Esophagus muscularis mucosa (tissue), 4 donors: Measurements from ENCODE around the gene EML2. TPM values are rescaled to one million over a fixed set of nuclear protein-coding genes. Genes with fewer than 3 reads are reported as not detected.
A peak's percentile ranks its signal among the peaks of the same experiment; 100 is the strongest.

Experiments used
- DNase-seq: peaks from one replicate; pipeline ENCODE4 v3.0.0-alpha.2; 2017; ENCODE audit errors: extremely low spot score
- H3K27ac ChIP-seq, 4 donors: fragments of 200-600 bp; sonication (generic); replicated peaks in 1 of 4; 1 replicate in 3 of 4; 2 replicates in 1 of 4; pipeline ENCODE4 v1.5.1; 2016 to 2019; ENCODE audit warnings: mild to moderate bottlenecking in 1 of 4
- H3K27me3 ChIP-seq, 4 donors: fragments of 200-600 bp; sonication (generic); one replicate each; pipeline versions ENCODE4 v1.5.1 to v1.6.0; 2016 to 2019
- H3K36me3 ChIP-seq, 4 donors: fragments of 200-600 bp; sonication (generic); one replicate each; pipeline ENCODE4 v1.5.1; 2016 to 2019
- H3K4me1 ChIP-seq, 4 donors: fragments of 200-600 bp; sonication (generic); one replicate each; pipeline ENCODE4 v1.5.1; 2016 to 2019
- H3K4me3 ChIP-seq, 4 donors: fragments of 200-600 bp; sonication (generic); 1 replicate in 2 of 4; 2 replicates in 2 of 4; pipeline ENCODE4 v1.5.1; 2016 to 2019; ENCODE audit warnings: mild to moderate bottlenecking in 4 of 4, moderate library complexity in 1 of 4
- H3K9me3 ChIP-seq, 4 donors: fragments of 200-600 bp; sonication (generic); 1 replicate in 3 of 4; 2 replicates in 1 of 4; pipeline ENCODE4 v1.5.1; 2016 to 2019
- EP300 ChIP-seq: sonication (generic); formaldehyde crosslinking; IDR thresholded peaks from one replicate; pipeline ENCODE4 v1.6.1; 2017; ENCODE audit warnings: antibody characterized with exemption
- POLR2A ChIP-seq: fragments of 450-650 bp; IDR thresholded peaks from one replicate; pipeline ENCODE4 v1.6.1; 2017; ENCODE audit warnings: antibody characterized with exemption, moderate library complexity, mild to moderate bottlenecking, low read depth
- POLR2AphosphoS5 ChIP-seq, 2 donors: sonication (generic); formaldehyde crosslinking; IDR thresholded peaks; one replicate each; pipeline ENCODE4 v1.6.1; 2017; ENCODE audit warnings: antibody characterized with exemption in 2 of 2
- WGBS: methylation state at CpG from one replicate; pipeline ENCODE4 v1.1.5; 2018; 5-methylcytosine and 5-hydroxymethylcytosine counted together
- intact Hi-C: fragments of 100-400 bp; cut with DNase I; formaldehyde crosslinking; loops from one replicate; pipeline ENCODE4 v1.15.1; 2023
- total RNA-seq, 4 donors: library from RNA; depleted of rRNA; stranded (reverse); fragments of >200 nt; gene quantifications; one replicate each; pipeline versions ENCODE4 v1.1.0 to v1.2.1, GENCODE V29; 2016
- TF ChIP-seq, protein P1 (sequence below), 3 experiments: fragments of 200-600 bp in 2 of 3; fragments of 450-650 bp in 1 of 3; sonication (generic) in 2 of 3; IDR thresholded peaks; one replicate each; pipeline ENCODE4 v1.5.1; 2017 to 2019; ENCODE audit warnings: antibody characterized with exemption in 3 of 3, mild to moderate bottlenecking in 2 of 3, moderate library complexity in 1 of 3

EML2 gene
- total RNA-seq, 4 donors from 2014 or later: 12.0 to 28.4 (median 18.3) TPM

DNA sequence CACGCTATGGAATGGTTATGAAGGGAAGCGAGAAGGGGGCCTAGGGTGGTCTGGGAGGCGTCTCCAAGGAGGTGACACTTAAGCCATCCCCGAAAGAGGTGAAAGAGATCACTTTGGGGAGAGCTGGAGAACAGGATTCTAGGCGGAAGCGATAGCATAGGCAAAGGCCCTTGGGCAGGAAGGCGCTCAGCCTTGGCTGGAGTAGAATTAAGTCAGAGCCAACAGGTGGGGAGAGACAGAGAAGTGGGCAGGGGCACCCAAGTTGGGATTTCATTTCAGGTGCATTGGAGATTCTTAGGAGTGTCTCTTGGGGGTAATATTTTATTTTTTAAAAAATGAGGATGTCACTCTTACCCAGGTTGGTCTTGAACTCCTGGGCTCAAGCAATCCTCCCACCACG is 42.9 kb upstream of the EML2 start:
- peak overlapping the region; percentile 73 to 83 (median 76) for H3K27ac ChIP-seq
- no peaks in the 10 kb centered on the region for H3K9me3 ChIP-seq
- intact Hi-C loops: loop anchor here (5.0 kb wide), 1 partner anchor 40 kb away; no protein-coding TSS in a partner anchor
- DNase-seq: no peak
- H3K36me3 ChIP-seq: peaks cover 21 to 37% (median 28%) of the 10 kb centered on the region in 4 donors
- peaks cover 18 to 26% (median 25%) of the 10 kb centered on the region in 4 donors for H3K4me1 ChIP-seq
- TF ChIP-seq POLR2A: no peak
- TF ChIP-seq POLR2AphosphoS5 (IDR thresholded peaks at IDR 0.05): no peak
- TF ChIP-seq EP300: no peak
- TF ChIP-seq, protein P1, sequence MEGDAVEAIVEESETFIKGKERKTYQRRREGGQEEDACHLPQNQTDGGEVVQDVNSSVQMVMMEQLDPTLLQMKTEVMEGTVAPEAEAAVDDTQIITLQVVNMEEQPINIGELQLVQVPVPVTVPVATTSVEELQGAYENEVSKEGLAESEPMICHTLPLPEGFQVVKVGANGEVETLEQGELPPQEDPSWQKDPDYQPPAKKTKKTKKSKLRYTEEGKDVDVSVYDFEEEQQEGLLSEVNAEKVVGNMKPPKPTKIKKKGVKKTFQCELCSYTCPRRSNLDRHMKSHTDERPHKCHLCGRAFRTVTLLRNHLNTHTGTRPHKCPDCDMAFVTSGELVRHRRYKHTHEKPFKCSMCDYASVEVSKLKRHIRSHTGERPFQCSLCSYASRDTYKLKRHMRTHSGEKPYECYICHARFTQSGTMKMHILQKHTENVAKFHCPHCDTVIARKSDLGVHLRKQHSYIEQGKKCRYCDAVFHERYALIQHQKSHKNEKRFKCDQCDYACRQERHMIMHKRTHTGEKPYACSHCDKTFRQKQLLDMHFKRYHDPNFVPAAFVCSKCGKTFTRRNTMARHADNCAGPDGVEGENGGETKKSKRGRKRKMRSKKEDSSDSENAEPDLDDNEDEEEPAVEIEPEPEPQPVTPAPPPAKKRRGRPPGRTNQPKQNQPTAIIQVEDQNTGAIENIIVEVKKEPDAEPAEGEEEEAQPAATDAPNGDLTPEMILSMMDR (IDR thresholded peaks at IDR 0.05): no peak
- peaks cover 12 to 33% (median 25%) of the 10 kb centered on the region in 4 donors for H3K27me3 ChIP-seq
- 75% methylated on average over 8 of the region's 8 CpGs for WGBS
- H3K4me3 ChIP-seq: peak overlapping the region; percentile 48 to 62 (median 51)

DNA sequence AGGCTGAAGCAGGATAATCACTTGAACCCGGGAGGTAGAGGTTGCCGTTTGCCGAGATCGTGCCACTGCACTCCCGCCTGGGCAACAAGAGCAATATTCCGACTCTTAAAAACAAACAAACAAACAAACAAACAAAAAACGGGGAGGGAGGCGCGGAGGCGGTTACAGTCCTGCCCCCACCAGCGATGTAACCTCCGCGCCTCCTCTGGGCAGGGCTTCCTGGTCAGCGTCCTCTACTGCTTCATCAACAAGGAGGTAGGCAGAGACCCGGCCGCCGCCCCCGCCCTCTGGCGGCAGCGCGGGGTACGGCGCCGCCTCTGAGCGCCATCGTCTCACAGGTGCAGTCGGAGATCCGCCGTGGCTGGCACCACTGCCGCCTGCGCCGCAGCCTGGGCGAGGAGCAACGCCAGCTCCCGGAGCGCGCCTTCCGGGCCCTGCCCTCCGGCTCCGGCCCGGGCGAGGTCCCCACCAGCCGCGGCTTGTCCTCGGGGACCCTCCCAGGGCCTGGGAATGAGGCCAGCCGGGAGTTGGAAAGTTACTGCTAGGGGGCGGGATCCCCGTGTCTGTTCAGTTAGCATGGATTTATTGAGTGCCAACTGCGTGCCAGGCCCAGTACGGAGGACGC is 42.3 kb upstream of the EML2 start:
- Histone ChIP-seq H3K4me1 (peaks cover 22 to 31% (median 30%) of the 10 kb centered on the region in 4 donors), H3K9me3 (no peaks in the 10 kb centered on the region), H3K27ac (peak overlapping the region; percentile 73 to 83 (median 76)), H3K36me3 (peaks cover 15 to 31% (median 22%) of the 10 kb centered on the region in 4 donors), H3K4me3 (peak overlapping the region; percentile 48 to 62 (median 51)), H3K27me3 (peaks cover 12 to 39% (median 31%) of the 10 kb centered on the region in 4 donors)
- DNase-seq: peak; percentile 96
- TF ChIP-seq EP300: no peak
- TF ChIP-seq, protein P1 (IDR thresholded peaks at IDR 0.05): peak in 2 of 3 experiments; percentile 97 to 98
- no peak for TF ChIP-seq POLR2A
- peak; percentile 35 to 76 for TF ChIP-seq POLR2AphosphoS5 (IDR thresholded peaks at IDR 0.05)
- WGBS: 13% methylated on average over 16 of the region's 51 CpGs
- intact Hi-C loops: loop anchor here (5.0 kb wide), 1 partner anchor 39 kb away; no protein-coding TSS in a partner anchor

DNA sequence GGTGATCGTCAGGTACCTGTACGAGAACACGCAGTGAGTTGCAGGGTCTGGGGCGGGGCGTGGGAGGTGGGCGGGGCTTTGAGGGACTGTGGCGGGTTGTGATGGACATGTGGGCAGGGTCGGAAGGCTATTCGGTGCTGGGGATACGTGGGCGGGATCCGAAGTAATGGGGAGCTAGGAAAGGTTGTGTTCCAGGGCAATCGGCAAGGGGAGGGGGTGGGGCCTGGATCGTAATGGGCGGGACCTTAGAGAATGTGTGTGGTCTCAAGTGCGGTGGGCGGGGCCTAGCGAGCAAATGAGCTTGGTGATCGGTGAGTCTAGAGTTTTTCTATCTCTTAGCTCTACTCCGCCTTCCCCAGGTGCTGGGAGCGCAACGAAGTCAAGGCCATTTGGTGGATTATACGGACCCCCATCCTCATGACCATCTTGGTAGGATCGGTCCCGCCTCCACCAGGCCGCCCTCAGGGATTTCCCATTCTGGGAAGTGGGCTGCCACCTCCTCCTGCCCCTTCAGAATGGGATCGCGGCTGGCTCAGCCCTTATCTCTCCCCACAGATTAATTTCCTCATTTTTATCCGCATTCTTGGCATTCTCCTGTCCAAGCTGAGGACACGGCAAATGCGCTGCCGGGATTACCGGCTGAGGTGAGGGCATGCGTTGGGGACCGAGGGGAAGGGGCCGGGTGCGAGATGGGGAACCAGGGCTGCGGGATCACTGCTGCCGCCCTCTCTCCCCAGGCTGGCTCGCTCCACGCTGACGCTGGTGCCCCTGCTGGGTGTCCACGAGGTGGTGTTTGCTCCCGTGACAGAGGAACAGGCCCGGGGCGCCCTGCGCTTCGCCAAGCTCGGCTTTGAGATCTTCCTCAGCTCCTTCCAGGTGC is 38.4 kb upstream of the EML2 start:
- Histone ChIP-seq H3K27ac (no peak overlapping the region), H3K4me3 (peak overlapping the region; percentile 19 to 37 (median 32)), H3K27me3 (peaks cover 12 to 78% (median 35%) of the 10 kb centered on the region in 4 donors), H3K4me1 (peaks cover 22 to 31% (median 30%) of the 10 kb centered on the region in 4 donors), H3K36me3 (no peaks in the 10 kb centered on the region), H3K9me3 (no peaks in the 10 kb centered on the region)
- intact Hi-C loops: no loop called here
- TF ChIP-seq POLR2A (no peak), POLR2AphosphoS5 (IDR thresholded peaks at IDR 0.05) (no peak), EP300 (no peak)
- DNase-seq: no peak
- WGBS: 4% methylated on average over 38 of the region's 49 CpGs

DNA sequence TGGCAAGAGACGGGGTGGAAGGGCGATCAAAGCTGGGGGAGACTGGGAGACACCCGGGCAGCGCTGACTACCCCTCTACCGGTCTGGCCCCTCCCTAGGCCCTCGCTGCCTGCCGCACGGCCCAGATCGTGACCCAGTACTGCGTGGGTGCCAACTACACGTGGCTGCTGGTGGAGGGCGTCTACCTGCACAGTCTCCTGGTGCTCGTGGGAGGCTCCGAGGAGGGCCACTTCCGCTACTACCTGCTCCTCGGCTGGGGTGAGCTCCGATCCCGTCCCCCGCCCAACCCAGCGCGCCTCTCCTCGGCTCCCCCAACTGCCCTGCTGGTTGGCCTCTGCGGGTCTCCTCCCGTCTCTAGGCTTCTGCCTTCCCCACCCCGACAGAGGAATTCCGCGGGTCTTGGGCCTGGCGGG is 37.7 kb upstream of the EML2 start:
- Histone ChIP-seq H3K4me3 (peak overlapping the region; percentile 19 to 37 (median 32)), H3K27ac (no peak overlapping the region), H3K9me3 (no peaks in the 10 kb centered on the region), H3K27me3 (peaks cover 12 to 85% (median 36%) of the 10 kb centered on the region in 4 donors), H3K36me3 (no peaks in the 10 kb centered on the region), H3K4me1 (peaks cover 20 to 28% (median 27%) of the 10 kb centered on the region in 4 donors)
- DNase-seq: no peak
- no peak for TF ChIP-seq POLR2A
- TF ChIP-seq EP300: no peak
- no peak for TF ChIP-seq POLR2AphosphoS5 (IDR thresholded peaks at IDR 0.05)
- TF ChIP-seq, protein P1 (IDR thresholded peaks at IDR 0.05): no peak
- 17% methylated on average over 14 of the region's 28 CpGs for WGBS
- intact Hi-C loops: no loop called here

DNA sequence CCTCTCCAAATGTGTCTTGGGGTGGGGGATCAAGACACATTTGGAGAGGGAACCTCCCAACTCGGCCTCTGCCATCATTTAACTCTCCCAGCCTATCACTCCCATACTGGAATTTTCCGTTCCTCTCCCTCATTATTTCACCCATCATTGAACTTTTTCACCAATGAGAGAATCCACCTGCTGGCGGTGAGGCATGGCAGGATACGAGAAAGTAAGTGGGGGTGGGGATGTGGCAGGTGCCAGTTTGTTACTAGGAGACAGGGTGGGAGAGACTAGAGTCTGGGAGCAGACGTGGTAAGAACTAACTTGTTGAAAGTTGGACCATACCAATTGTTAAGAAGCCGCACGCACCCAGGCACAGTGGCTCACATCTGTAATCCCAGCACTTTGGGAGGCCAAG is 35.7 kb upstream of the EML2 start:
- no peak overlapping the region for H3K27ac ChIP-seq
- no peaks in the 10 kb centered on the region for H3K9me3 ChIP-seq
- no peak overlapping the region for H3K4me3 ChIP-seq
- peaks cover 13 to 33% (median 27%) of the 10 kb centered on the region in 4 donors for H3K4me1 ChIP-seq
- no peak for DNase-seq
- no peaks in the 10 kb centered on the region for H3K36me3 ChIP-seq
- intact Hi-C loops: no loop called here
- H3K27me3 ChIP-seq: peaks cover 12 to 99% (median 54%) of the 10 kb centered on the region in 4 donors
- TF ChIP-seq EP300 (no peak), POLR2A (no peak), POLR2AphosphoS5 (IDR thresholded peaks at IDR 0.05) (no peak)
- TF ChIP-seq, protein P1 (IDR thresholded peaks at IDR 0.05): no peak
- 62% methylated on average over 7 of the region's 7 CpGs for WGBS
